ENCODE data around the gene PML. TPM values are rescaled to one million over a fixed set of nuclear protein-coding genes. Genes with fewer than 3 reads are reported as not detected.

Gene PML
- total RNA-seq, 1 experiment from 2014 or later, result 21.5 TPM

- Histone ChIP-seq H3K9me3 (ENCODE audit: low read length) (no peaks in the 10 kb centered on the region), H3K4me1 (ENCODE audit: low read length) (no peaks in the 10 kb centered on the region), H3K4me3 (ENCODE audit: low read length) (no peak overlapping the region), H3K36me3 (ENCODE audit: insufficient read depth, low read length) (no peaks in the 10 kb centered on the region), H2AFZ (ENCODE audit: low read length) (no peak overlapping the region), H3K9me2 (replicated peaks; ENCODE audit: insufficient read depth, low read length) (no peaks in the 10 kb centered on the region), H3K79me2 (ENCODE audit: low read length) (no peaks in the 10 kb centered on the region), H3K9ac (ENCODE audit: low read length) (no peak overlapping the region), H4K20me1 (ENCODE audit: insufficient read depth, low read depth, low read length) (no peaks in the 10 kb centered on the region), H3K27ac (ENCODE audit: low read length) (no peak overlapping the region), H3K27me3 (ENCODE audit: low read length) (no peaks in the 10 kb centered on the region), H3K4me2 (ENCODE audit: low read depth, low read length, poor library complexity, severe bottlenecking) (no peak overlapping the region)
- DNase-seq, result no peak
Measured at GRCh38 chr15:73978896-73979295, 15.6 kb upstream of the PML start.

DNA sequence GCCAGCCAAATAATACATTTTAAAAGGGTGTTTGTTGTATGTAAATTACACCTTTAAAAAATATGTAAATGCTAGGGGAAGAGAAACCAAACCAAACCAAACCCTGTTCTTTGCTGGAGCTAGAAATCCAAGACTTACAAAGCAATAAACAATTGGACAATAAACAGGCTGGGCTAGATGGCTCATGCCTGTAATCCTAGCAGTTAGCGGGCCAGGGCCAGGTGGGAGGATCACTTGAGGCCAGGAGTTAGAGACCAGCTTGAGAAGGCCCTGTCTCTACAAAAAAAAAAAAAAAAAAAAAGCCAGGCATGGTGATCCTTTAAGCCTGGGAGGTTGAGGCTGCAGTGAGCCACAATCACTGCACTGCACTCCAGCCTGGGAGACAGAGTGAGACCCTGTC is 14.9 kb upstream of the PML start:
- no peak overlapping the region for H3K27ac ChIP-seq (ENCODE audit: low read length)
- H3K4me2 ChIP-seq (ENCODE audit: low read depth, low read length, poor library complexity, severe bottlenecking), result no peak overlapping the region
- H3K4me1 ChIP-seq (ENCODE audit: low read length), result no peaks in the 10 kb centered on the region
- no peaks in the 10 kb centered on the region for H3K79me2 ChIP-seq (ENCODE audit: low read length)
- H3K9ac ChIP-seq (ENCODE audit: low read length), result no peak overlapping the region
- H3K27me3 ChIP-seq (ENCODE audit: low read length), result no peaks in the 10 kb centered on the region
- H3K4me3 ChIP-seq (ENCODE audit: low read length), result no peak overlapping the region
- H3K9me2 ChIP-seq (replicated peaks; ENCODE audit: insufficient read depth, low read length), result no peaks in the 10 kb centered on the region
- no peaks in the 10 kb centered on the region for H4K20me1 ChIP-seq (ENCODE audit: insufficient read depth, low read depth, low read length)
- no peak overlapping the region for H2AFZ ChIP-seq (ENCODE audit: low read length)
- H3K9me3 ChIP-seq (ENCODE audit: low read length), result no peaks in the 10 kb centered on the region
- DNase-seq, result no peak
- no peaks in the 10 kb centered on the region for H3K36me3 ChIP-seq (ENCODE audit: insufficient read depth, low read length)

DNA sequence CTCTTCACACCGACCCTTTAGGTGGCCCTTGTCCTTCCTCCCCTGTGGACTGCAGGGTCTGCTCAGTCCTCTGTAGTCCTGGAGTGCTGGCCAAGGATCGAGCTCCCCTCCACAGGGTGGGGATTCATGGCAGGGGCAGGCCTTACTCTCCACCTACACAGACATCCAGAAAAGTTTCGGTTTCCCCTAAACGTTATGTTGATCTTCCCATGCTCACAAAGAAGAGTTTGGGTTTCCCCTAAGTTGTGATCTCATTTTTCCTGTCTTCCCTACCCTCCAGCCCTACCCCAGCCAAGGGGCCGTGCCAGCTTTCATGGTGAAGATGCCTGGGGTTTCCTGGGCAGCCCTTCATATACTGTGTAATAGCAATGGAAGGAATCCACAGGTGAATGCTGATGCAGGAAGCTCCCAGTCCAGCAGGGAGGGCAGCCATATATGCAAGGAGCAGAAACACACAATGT is 12.7 kb upstream of the PML start:
- H3K9me3 ChIP-seq (ENCODE audit: low read length), result no peaks in the 10 kb centered on the region
- H3K9me2 ChIP-seq (replicated peaks; ENCODE audit: insufficient read depth, low read length), result no peaks in the 10 kb centered on the region
- H3K27ac ChIP-seq (ENCODE audit: low read length), result no peak overlapping the region
- no peaks in the 10 kb centered on the region for H3K4me1 ChIP-seq (ENCODE audit: low read length)
- no peak for DNase-seq
- no peak overlapping the region for H2AFZ ChIP-seq (ENCODE audit: low read length)
- H3K27me3 ChIP-seq (ENCODE audit: low read length), result no peaks in the 10 kb centered on the region
- H3K79me2 ChIP-seq (ENCODE audit: low read length), result no peaks in the 10 kb centered on the region
- H4K20me1 ChIP-seq (ENCODE audit: insufficient read depth, low read depth, low read length), result no peaks in the 10 kb centered on the region
- H3K4me3 ChIP-seq (ENCODE audit: low read length), result no peak overlapping the region
- H3K4me2 ChIP-seq (ENCODE audit: low read depth, low read length, poor library complexity, severe bottlenecking), result no peak overlapping the region
- H3K36me3 ChIP-seq (ENCODE audit: insufficient read depth, low read length), result no peaks in the 10 kb centered on the region
- H3K9ac ChIP-seq (ENCODE audit: low read length), result no peak overlapping the region

GRCh38 chr15:73982222-73982962 is 12.1 kb upstream of the PML start:
- Histone ChIP-seq H3K4me3 (ENCODE audit: low read length) (no peak overlapping the region), H3K9me2 (replicated peaks; ENCODE audit: insufficient read depth, low read length) (no peaks in the 10 kb centered on the region), H3K27ac (ENCODE audit: low read length) (no peak overlapping the region), H2AFZ (ENCODE audit: low read length) (no peak overlapping the region), H3K4me2 (ENCODE audit: low read depth, low read length, poor library complexity, severe bottlenecking) (no peak overlapping the region), H3K4me1 (ENCODE audit: low read length) (no peaks in the 10 kb centered on the region), H3K9me3 (ENCODE audit: low read length) (no peaks in the 10 kb centered on the region), H4K20me1 (ENCODE audit: insufficient read depth, low read depth, low read length) (no peaks in the 10 kb centered on the region), H3K79me2 (ENCODE audit: low read length) (no peaks in the 10 kb centered on the region), H3K27me3 (ENCODE audit: low read length) (no peaks in the 10 kb centered on the region), H3K36me3 (ENCODE audit: insufficient read depth, low read length) (no peaks in the 10 kb centered on the region), H3K9ac (ENCODE audit: low read length) (no peak overlapping the region)
- DNase-seq, result no peak

DNA sequence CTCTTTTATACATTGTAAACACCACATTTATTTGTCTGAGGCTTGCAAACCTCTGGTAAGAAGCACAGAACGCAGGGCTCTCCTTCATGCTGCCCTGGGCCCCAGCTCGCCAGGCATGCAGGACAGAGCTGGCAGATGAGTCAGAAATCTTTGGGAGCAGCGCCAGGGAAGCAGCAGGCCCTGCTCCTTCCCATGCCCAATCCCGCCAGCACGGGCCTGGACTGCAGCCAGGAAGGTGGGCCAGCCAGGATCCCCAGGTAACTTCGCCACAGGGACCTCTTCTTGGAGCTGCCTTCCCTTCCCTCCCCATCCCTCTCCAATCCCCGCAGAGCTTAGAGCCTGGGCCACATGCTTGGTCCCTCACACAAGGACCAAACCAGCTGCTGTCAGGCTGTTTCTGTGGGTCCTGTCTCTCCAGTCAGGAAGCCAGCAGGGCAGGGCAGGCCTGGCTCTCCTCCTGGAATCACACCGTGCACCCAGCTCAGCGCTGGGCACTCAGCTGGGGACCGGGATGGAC is 11.2 kb upstream of the PML start:
- H3K9me2 ChIP-seq (replicated peaks; ENCODE audit: insufficient read depth, low read length), result no peaks in the 10 kb centered on the region
- H3K4me3 ChIP-seq (ENCODE audit: low read length), result no peak overlapping the region
- no peak overlapping the region for H2AFZ ChIP-seq (ENCODE audit: low read length)
- H3K9ac ChIP-seq (ENCODE audit: low read length), result no peak overlapping the region
- no peak for DNase-seq
- H3K27ac ChIP-seq (ENCODE audit: low read length), result no peak overlapping the region
- H3K36me3 ChIP-seq (ENCODE audit: insufficient read depth, low read length), result no peaks in the 10 kb centered on the region
- H3K9me3 ChIP-seq (ENCODE audit: low read length), result no peaks in the 10 kb centered on the region
- H4K20me1 ChIP-seq (ENCODE audit: insufficient read depth, low read depth, low read length), result no peaks in the 10 kb centered on the region
- H3K4me2 ChIP-seq (ENCODE audit: low read depth, low read length, poor library complexity, severe bottlenecking), result no peak overlapping the region
- H3K27me3 ChIP-seq (ENCODE audit: low read length), result no peaks in the 10 kb centered on the region
- no peaks in the 10 kb centered on the region for H3K79me2 ChIP-seq (ENCODE audit: low read length)
- no peaks in the 10 kb centered on the region for H3K4me1 ChIP-seq (ENCODE audit: low read length)

GRCh38 chr15:73983773-73984172 is 10.7 kb upstream of the PML start:
- Histone ChIP-seq H3K27me3 (ENCODE audit: low read length) (no peaks in the 10 kb centered on the region), H3K4me2 (ENCODE audit: low read depth, low read length, poor library complexity, severe bottlenecking) (no peak overlapping the region), H2AFZ (ENCODE audit: low read length) (no peak overlapping the region), H3K4me1 (ENCODE audit: low read length) (no peaks in the 10 kb centered on the region), H3K9me2 (replicated peaks; ENCODE audit: insufficient read depth, low read length) (no peaks in the 10 kb centered on the region), H3K27ac (ENCODE audit: low read length) (no peak overlapping the region), H3K9me3 (ENCODE audit: low read length) (no peaks in the 10 kb centered on the region), H3K36me3 (ENCODE audit: insufficient read depth, low read length) (no peaks in the 10 kb centered on the region), H3K4me3 (ENCODE audit: low read length) (no peak overlapping the region), H3K79me2 (ENCODE audit: low read length) (no peaks in the 10 kb centered on the region), H4K20me1 (ENCODE audit: insufficient read depth, low read depth, low read length) (no peaks in the 10 kb centered on the region), H3K9ac (ENCODE audit: low read length) (no peak overlapping the region)
- DNase-seq, result no peak

- Histone ChIP-seq H3K27ac (ENCODE audit: low read length) (no peak overlapping the region), H3K9ac (ENCODE audit: low read length) (no peak overlapping the region), H3K9me3 (ENCODE audit: low read length) (no peaks in the 10 kb centered on the region), H3K4me1 (ENCODE audit: low read length) (no peaks in the 10 kb centered on the region), H3K4me3 (ENCODE audit: low read length) (no peak overlapping the region), H3K9me2 (replicated peaks; ENCODE audit: insufficient read depth, low read length) (no peaks in the 10 kb centered on the region), H3K27me3 (ENCODE audit: low read length) (no peaks in the 10 kb centered on the region), H3K4me2 (ENCODE audit: low read depth, low read length, poor library complexity, severe bottlenecking) (no peak overlapping the region), H4K20me1 (ENCODE audit: insufficient read depth, low read depth, low read length) (no peaks in the 10 kb centered on the region), H2AFZ (ENCODE audit: low read length) (no peak overlapping the region), H3K36me3 (ENCODE audit: insufficient read depth, low read length) (no peaks in the 10 kb centered on the region), H3K79me2 (ENCODE audit: low read length) (no peaks in the 10 kb centered on the region)
- no peak for DNase-seq
Measured at GRCh38 chr15:73984208-73984979, 10.1 kb upstream of the PML start.

GRCh38 chr15:73985101-73985873 is 9.2 kb upstream of the PML start:
- H3K4me2 ChIP-seq (ENCODE audit: low read depth, low read length, poor library complexity, severe bottlenecking), result no peak overlapping the region
- H3K27ac ChIP-seq (ENCODE audit: low read length), result no peak overlapping the region
- H2AFZ ChIP-seq (ENCODE audit: low read length), result no peak overlapping the region
- H3K27me3 ChIP-seq (ENCODE audit: low read length), result no peaks in the 10 kb centered on the region
- no peaks in the 10 kb centered on the region for H4K20me1 ChIP-seq (ENCODE audit: insufficient read depth, low read depth, low read length)
- H3K9ac ChIP-seq (ENCODE audit: low read length), result no peak overlapping the region
- no peaks in the 10 kb centered on the region for H3K36me3 ChIP-seq (ENCODE audit: insufficient read depth, low read length)
- DNase-seq, result no peak
- H3K9me3 ChIP-seq (ENCODE audit: low read length), result no peaks in the 10 kb centered on the region
- H3K79me2 ChIP-seq (ENCODE audit: low read length), result no peaks in the 10 kb centered on the region
- no peaks in the 10 kb centered on the region for H3K4me1 ChIP-seq (ENCODE audit: low read length)
- no peaks in the 10 kb centered on the region for H3K9me2 ChIP-seq (replicated peaks; ENCODE audit: insufficient read depth, low read length)
- H3K4me3 ChIP-seq (ENCODE audit: low read length), result no peak overlapping the region

Data from Karpas-422 (cell line).